Inflammatory macrophage (primary cell): Measurements from ENCODE around the gene MAML3.

ENCODE experiments used
- DNase-seq, 2 donors: peaks; one replicate each; pipeline ENCODE4 v3.0.0-alpha.2; 2020 to 2022

Gene MAML3

DNA sequence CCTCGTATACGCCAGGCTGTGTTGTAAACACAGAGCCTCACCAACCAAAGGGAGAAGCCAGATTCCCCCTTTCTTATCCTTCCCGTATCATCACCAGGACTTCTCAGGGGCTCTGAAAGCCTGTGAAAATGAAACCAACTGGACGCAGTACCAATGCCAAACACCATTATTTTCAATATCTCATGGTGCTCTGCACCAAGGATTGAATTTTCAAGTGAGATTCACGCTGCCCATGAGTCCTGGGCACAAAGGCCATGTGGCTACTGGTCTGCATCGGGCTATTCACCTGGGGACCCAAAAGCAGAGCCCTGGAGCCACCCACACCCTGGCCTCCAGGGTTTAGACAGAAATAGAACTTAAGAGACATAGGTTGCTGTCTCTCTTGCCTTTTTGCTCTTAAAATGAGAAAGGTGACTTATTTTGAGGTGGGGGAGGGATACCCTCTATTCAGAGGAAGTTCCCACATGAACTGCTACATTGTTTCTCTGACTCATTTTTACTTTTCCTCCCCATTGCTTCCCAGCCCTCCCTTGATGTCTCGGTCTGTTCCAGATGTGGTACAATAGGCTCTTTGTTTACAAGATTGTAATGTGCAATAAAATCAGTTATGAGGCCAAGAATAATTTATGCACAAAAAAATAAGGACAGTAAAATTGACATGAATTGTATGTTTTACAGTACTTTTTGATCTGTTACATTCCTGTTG is 55.4 kb downstream of the MAML3 start:
- no peak for DNase-seq

DNA sequence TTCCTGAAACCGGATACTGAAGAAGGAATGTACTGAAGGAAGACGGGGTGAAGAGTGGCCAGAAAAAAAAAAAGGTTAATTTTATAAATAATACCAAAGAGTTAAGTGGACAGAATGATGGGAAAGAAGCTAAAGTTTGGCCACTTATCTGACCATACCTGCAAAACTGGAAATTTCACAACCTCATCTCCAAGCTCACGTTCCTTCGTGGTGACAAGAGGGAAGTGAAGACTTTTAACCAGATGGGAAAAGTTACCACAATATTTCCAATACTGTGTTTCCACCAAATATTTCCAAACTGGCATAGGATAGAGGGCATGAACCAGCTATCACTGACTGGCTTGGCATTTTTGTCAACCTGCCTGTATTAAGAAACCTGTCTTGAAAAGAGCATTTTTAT is 56.4 kb downstream of the MAML3 start:
- DNase-seq: no peak

DNA sequence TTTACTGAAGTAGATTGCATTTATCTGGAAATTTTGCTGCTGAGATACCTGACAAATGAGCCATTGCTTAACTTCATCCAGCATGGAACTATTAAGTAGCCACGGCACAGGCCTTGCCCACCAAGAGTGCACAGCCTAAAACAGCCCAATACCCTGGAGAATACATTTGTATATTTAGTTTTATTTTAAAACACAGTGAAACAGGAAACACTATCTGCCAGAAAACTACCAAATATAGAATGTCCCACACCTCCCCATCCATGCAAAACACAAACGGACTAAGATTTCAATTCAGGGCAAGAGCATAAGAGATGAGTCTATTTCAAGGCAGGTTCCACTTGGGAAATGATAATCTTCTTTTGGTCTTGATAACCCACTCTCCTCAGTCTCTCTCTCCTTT is 57.1 kb downstream of the MAML3 start:
- no peak for DNase-seq

DNA sequence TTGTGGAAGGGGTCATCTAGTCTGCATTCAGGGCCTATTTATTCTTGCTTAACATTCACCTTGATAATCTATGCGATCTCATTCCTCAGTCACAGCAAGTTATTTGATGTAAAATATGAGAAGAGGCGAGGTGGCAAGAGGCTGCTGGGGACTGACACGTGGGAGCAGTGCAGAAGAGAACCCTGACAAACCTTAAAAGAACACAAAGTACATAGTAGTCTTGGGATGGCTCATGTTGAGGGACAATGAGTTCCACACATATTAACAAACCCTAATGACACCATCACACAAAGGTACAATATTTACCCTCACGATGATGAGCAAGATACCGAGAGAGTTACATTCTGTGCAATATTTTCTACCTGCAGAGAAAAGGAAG is 57.5 kb downstream of the MAML3 start:
- no peak for DNase-seq

DNA sequence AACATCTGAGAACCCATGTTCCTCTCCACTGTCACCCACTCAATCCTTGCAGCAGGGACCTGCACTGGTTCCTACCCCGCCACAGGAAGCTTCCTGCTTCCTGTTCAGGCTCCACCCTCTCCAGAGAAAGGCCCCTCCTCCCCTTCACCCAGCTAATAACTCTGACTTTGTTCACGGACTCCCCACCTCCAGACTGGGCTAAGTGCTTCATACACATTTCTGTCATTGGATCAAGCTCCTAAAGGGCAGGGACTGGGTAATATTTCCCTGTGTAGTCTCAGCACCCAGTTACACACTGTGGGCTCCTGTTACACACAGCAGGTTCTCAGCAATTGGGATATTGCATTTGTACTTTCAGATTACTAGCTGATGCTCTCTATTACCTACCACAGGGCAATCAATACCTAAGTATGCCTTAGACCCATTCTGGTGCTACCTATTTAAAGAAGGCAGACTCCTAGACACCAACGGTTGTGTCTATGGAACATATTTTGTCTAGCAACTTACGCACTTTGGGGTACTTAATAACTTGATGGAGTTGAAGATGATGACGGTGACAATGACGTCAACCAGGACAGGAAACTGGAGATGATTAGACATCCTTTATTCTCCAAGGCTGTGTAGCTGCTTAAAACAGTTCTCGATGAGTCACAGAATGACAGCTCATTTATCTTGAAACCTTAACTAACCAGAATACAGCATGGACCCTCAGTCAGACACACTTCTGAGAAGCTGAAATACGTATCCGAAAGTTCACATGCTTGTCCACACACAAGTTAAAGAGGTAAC is 58.1 kb downstream of the MAML3 start:
- peak; percentile 59 to 67 for DNase-seq

DNA sequence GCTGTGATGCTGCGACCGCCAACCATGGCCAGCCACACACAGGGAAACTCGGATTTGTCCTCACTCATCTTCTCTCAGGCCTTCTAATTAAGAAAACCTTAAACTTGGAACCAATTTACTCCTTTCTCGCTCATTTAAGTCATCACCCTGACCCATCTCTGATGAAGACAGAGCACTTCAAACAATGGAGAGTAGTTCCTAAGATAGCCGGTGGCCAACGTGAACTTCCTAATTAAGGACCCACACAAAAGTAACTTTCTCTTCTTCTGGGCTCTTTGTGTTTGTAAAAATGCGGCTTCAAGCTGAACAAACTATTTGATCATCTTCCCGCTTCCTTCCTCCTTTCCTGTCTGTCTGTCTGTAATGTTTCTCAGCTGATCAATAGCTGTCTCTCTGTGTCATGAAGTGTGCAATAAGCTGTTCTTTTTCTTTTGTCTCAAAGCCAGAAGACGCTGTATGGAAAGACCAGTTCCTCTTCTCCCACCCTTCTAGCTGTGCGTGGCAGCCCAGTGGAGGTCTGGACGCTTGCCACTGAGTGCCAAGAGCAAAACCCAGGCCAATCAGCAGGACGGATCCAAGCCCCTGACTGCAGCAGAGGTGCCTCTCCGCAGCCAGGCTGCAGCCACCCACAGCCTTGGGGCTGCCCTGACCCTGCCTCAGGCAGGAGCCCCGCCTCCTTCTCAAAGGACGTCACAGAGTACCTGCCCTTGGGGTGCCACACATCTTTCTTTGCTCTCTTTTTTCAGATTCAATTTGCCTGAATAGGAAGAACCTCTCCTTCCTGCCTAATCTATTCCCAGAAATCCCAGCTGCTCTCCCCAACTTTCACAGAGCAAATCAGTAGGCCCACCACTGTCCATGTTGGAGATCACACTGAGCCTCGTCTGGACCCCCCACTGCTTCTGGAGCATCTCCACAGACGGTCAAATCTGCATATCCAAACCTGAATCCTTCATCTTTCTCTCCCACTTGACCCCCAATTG is 59.3 kb downstream of the MAML3 start:
- peak; percentile 88 to 91 for DNase-seq

DNA sequence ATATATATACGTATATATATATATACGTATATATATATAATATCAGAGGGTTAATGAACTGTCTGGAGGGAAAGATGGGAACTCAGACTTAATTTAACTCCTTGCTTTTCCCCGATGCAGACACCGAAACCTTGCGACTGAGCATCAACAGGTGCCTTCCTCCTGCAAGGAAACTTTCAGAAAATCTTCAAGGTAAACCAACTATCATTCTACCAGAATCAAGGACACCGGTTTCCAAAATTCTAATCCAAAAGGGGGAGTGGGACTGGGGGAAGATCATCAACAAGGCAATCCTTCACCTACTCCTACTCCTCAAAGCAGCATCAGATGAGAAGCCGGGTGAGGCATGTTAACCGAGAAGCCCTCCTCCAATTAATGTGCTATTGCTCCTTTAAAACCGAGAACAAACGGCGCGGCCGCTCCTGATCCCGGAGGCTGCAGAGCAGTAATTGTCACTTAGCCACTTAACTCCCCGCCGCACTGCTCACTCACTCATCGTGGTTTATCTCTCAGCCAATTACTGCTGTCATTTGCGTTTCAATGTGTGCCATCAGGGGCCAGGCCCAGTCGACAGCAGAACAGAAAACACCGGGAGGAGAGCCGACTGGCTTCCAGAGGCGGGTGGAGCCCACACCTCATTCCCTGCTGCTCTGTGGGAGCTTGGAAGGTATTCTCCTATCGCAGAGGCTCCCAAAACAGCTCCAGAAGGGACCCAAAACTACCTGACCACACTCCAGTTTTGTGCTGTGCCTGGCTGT is 61.7 kb downstream of the MAML3 start:
- DNase-seq: no peak

DNA sequence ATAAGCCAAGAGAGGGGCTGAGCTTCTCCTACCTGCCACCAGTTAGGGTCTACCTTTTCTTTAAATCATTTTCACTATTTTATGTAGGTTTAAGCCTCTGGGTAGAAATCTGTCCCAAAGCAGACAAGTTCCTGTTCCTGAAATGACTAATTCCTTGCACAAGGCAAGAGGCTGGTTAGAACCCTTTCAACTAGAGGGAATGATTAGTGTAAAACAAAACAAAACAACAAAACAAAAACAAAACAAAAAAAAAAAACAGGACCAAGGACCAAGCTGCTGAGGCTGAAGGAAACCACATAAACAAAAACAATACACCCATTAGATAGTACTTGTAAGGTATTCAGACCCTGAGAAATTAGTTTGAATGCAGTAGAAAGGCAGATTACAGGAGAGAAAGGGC is 62.7 kb downstream of the MAML3 start:
- DNase-seq: peak; percentile 66 to 73

DNA sequence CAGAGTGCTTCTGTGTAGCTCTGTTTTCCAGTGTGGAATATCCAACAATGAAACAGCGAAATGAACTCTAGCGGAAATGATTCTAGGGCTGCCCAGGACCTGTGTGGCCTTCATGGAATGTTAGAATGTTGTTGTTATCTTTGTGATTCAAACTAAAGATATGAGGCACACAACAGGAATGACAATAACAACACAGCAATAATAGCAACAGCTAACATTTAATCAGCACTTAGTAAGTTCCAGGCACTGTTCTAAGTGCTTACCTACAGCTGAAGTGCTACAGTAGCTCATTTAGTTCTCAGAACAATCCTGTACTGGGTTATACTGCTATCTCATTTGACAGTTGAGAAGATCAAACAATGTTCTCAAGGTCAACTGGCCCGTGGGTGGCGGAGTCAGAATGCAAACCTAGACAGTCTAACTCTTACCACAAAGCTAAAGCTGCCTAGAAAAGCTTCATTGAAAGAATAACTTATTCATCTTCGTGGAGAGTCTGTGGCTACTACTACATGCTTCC is 63.7 kb downstream of the MAML3 start:
- no peak for DNase-seq

DNA sequence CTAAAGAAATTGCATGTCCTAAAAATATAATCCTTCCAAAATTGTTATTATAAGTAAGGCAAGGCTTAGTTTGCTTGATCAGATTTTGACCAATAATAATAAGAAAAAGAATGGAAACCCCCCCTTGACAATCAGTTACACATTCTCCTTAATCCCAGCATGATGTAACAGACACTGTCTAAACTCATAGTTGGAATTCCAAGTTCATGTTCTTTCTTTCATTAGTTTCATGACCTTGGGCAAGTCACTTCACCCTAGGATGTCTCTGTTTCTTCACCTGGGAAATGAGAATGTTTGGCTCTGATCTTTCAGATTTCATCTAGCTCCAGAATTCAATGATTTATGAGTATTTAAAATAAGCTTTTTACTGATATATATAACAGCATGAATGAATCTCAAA is 64.8 kb downstream of the MAML3 start:
- no peak for DNase-seq

DNA sequence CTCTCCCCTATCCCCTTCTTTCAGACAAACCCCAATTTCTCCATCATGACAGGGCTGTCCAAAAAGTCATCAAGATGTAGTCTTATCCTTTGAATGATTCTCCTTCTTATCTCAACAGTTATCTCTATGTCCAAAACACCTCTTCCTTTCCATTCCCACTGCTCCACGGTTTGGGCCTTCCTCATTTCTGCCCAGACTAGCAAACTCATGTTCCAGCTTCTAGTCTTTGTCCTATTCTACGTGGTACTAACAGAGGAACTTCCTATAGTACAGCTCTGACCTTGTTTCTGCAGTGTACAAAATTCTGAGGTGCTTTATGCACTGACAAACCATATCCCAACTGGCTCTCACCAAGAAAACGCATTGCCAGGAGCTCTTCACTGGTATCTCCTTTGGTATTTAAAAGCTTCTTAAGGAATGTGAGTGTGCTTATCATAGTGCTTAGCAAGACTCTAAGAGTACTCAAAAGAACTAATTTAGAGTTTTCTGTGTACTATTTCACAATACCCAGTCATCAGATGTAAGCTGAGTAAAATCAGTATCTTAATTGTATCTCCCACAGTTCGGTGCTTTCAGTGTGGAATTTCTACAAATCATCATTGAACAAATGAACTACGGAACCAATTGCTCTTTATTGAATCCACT is 65.5 kb downstream of the MAML3 start:
- peak; percentile 36 to 50 for DNase-seq

DNA sequence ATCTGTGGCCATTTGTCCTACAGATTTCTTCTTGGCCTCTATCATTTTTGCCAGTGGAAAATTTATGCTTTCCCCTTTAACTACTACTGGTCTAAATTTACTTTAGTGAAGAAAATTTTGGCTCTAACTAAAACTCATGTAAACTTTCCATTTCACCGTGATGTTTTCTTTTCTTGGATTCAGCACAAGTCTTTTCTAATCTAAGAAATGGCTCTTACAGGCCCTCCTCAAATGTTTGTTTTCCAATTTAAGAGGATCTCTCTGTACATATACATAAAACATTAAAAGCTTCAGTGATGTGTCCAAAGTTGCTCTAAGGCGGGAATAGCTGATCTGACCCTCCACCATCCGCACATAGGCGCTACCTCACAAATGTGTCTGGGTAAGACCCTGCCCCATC is 68.1 kb downstream of the MAML3 start:
- DNase-seq: no peak

DNA sequence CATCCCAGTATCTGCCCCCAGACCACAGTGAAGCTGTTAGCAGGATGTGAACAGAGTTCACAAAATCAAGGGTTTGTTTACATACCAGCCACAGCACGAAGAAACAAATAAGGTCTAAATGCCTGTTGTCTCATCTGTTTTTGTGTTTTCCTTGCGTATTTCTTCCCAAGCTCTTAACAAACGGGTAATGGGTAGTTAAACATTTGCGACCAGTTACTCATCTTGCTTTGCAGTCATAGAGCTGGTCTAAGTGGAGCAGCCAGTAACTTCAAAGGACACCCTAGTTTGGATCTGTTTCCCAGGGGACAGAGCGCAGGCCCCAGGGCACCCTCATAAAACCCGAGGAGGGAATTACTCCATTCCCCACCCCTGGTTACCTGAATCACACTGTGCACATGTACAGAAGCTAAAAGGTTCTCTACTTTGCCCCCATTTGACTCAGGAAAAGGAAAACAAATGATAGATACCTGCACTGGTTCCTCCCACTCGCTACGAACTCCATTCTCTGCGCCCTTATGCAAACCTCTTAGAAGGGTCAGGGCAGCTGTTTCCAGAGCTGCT is 68.8 kb downstream of the MAML3 start:
- no peak for DNase-seq

DNA sequence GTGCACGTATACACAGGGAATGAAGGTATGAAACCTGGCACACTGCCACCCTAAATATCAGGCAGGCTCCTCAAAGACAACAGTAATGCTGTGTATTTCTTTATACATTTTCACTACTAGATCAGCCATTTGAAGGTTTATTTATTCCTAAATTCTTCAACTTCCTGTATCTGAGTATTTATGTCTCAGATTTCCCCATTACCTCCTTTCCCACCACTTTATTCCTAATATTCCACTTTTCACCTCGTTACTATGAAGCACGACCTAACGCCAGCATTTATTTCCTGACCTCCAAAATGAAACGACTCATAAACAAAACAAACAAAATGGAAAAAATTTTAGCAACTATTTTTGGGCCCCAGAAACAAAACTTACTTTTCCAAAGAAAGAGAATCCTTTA is 69.6 kb downstream of the MAML3 start:
- no peak for DNase-seq

DNA sequence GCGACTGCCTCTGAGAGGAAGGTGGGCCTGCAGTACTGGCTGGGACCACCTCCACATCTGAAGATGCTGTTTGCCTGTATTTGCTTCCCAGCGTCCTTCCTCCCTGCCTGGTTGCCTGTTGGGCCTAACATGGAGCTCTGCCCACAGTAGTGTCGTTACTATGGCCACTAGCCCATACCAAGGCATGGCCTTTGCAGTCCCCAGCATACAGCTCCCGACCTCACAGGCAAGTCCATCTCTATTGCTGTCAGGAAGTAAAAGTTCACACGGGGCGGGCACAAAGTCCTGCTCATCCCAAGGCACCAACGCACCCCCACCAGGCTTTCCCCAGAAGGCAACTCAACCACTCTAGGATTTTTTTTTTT is 71.6 kb downstream of the MAML3 start:
- DNase-seq: no peak

DNA sequence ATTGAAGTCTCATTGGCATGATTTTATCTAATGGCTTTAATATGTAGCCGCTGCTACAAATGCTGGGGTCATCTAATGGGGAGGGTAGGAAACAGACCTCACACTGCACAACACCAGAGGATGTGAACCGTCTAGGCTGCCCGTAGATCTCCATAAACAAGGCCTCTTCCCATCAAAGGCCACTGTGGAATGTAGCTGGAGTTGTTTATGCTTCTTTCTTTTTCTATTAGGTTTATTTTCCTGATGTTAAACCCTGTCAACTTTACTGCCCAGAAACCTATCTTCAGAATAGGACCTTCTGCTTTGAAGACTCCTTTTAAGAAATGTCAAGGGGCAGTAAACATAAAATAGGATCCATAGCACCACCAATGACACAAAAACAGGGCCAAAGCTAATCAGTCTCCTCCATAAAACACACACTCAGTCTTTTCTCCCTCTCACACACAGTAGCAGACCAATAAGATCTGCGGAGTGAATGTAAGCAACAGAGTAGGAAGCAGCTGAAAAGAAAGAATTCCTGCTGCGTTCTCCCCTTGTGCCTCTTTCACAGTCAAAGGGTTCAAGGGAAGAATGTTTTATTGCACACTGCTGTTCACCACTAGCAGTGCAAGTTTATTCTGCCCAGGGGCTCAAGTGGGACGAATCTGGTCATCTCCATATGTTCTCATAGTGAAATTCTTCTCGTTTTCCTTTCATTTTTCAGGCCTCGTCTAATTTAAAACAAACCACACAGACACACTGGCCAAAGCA is 72.2 kb downstream of the MAML3 start:
- DNase-seq: no peak

DNA sequence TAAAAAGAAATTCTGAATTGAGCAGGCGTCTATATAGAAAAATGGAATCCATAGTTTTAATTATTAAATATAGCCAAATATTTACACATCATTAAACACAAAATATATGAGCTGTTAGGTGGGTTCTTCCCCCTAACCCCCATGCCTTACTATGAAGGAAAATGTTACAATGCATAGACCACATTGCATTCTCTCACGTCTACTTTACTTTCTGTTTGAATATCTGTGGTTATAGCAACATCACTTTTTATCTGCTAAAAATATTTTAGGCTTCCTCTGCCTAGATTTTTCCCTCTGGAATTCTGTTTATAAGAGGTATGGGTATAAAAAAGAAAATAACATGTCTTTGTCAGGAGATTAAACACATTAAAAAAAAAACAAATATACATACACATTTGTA is 73.1 kb downstream of the MAML3 start:
- no peak for DNase-seq

DNA sequence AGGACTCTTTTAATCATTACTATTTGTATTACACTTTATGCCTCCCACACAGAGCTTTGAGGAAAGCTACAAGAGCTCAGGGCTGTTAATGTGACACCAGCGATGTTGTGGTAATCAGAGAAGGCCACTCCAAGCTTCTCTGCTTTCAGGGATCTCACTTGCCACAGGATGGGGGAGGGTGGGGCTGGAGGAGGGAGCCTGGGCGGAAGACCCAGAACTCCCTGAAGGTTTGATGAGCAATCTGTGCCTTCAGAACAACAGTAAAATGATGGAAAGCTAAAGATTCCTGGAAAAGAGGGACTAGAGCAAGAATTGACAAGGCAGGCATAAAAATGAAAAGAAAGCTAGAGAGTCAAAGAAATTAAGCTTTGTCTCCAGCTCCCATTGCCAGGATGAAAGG is 75.6 kb downstream of the MAML3 start:
- no peak for DNase-seq

DNA sequence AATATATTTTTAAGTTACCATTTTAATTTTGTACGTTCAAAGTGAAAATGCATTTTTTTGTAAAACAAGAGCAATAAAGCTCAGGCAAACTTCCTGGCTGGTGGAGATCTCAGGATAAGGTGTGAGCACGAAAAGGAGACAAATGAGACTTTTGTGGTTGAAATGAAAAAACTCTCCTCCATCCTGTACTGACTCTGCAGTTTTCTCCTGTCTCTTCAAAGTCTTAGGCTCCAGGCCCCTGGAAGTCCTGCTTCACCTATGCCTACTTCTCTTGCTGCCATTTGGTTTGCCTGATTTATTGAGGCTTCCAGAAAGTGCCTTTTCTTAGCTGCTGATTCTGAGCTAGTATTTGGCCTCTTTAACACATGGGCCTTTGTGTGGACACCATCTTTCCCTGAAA is 77.7 kb downstream of the MAML3 start:
- DNase-seq: no peak

DNA sequence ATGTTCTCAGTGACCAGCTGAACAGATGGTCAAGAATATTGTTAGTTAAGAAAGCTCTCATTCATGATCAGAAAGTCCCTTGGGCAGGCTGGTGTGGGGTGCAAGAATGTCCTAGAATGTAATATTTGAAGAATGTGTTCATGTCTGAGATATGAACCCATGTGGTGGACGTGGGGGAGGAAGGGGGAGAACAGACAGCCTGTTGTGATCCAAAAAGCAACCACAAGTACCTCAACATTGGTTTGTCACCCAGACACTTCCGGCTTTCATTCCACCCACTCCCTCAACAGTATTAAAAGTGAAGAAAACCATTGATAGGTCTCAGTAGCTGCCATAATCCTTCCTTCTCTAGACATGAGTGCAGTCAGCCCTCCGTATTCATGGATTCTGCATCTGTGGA is 82.2 kb downstream of the MAML3 start:
- peak; percentile 62 to 73 for DNase-seq

DNA sequence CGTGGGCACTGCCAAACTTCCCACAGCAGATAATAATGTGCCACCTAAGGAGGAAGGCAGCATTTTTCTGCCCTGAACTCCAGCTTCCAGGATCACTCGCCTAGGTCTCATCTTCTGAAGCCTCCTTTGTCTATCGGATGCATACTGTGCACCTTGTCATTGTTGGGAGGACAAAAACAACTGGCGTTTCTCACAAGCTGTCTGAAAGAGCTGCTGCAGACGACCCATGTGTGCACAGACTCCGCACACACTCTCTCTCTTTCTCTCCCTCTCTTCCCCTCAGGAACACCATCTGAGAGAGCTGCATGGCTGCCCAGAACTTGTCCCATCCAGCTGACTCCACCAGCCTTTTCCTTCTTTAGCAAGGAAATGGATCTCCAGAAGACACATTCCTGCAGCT is 83.0 kb downstream of the MAML3 start:
- DNase-seq: no peak
